Measurements from ENCODE around the gene AQP12B.

GRCh38 chr2:240732184-240732583 lies 49.5 kb upstream of the AQP12B start:
- no peak for TF ChIP-seq CTCF (IDR thresholded peaks at IDR 0.05)
- no peak for TF ChIP-seq POLR2A (IDR thresholded peaks at IDR 0.05)

All from right lobe of liver (tissue), 4 donors.